Breast epithelium (tissue), 4 donors: ENCODE measurements around the gene TRPM8. TPM values are rescaled to one million over a fixed set of nuclear protein-coding genes. Genes with fewer than 3 reads are reported as not detected.

Experiments used
- DNase-seq, 2 donors: peaks; one replicate each; pipeline ENCODE4 v3.0.0-alpha.2; 2019; ENCODE audit warnings: low spot score in 2 of 2
- H3K27ac ChIP-seq, 2 donors: fragments of 200-600 bp; sonication (generic) in 1 of 2; one replicate each; pipeline ENCODE4 v1.5.1; 2016 to 2019; ENCODE audit warnings: mild to moderate bottlenecking in 1 of 2
- H3K27me3 ChIP-seq, 2 donors: fragments of 200-600 bp; sonication (generic) in 1 of 2; one replicate each; pipeline versions ENCODE4 v1.5.1 to v1.6.0; 2017 to 2019; ENCODE audit warnings: control low read depth in 1 of 2, mild to moderate bottlenecking in 1 of 2
- H3K36me3 ChIP-seq: fragments of 200-600 bp; one replicate; pipeline ENCODE4 v1.5.1; 2019
- H3K4me1 ChIP-seq, 2 donors: fragments of 200-600 bp; sonication (generic); one replicate each; pipeline ENCODE4 v1.5.1; 2016 to 2019; ENCODE audit warnings: control low read depth in 1 of 2
- H3K4me3 ChIP-seq, 3 donors: fragments of 200-600 bp; sonication (generic); 1 replicate in 2 of 3; 2 replicates in 1 of 3; pipeline ENCODE4 v1.5.1; 2016 to 2019; ENCODE audit warnings: mild to moderate bottlenecking in 3 of 3, moderate library complexity in 2 of 3
- H3K9me3 ChIP-seq, 2 donors: fragments of 200-600 bp; sonication (generic) in 1 of 2; one replicate each; pipeline ENCODE4 v1.5.1; 2016 to 2019; ENCODE audit warnings: control low read depth in 1 of 2
- CTCF ChIP-seq, 3 donors: fragments of 450-650 bp; IDR thresholded peaks; one replicate each; pipeline ENCODE4 v1.5.1; 2016 to 2017; ENCODE audit warnings: antibody characterized with exemption in 3 of 3, mild to moderate bottlenecking in 3 of 3, moderate library complexity in 3 of 3
- POLR2A ChIP-seq: fragments of 450-650 bp; IDR thresholded peaks from one replicate; pipeline ENCODE4 v1.6.1; 2016; ENCODE audit warnings: antibody characterized with exemption, mild to moderate bottlenecking, moderate library complexity
- POLR2AphosphoS5 ChIP-seq, 3 donors: sonication (generic); formaldehyde crosslinking; IDR thresholded peaks; one replicate each; pipeline ENCODE4 v1.6.1; 2017; ENCODE audit warnings: antibody characterized with exemption in 3 of 3
- intact Hi-C: fragments of 100-400 bp; cut with DNase I; formaldehyde crosslinking; loops from one replicate; pipeline ENCODE4 v1.15.1; 2023; ENCODE audit warnings: low total_unique reads
- total RNA-seq, 3 donors: library from RNA; depleted of rRNA; stranded (reverse); fragments of >200 nt; gene quantifications; one replicate each; pipeline ENCODE4 v1.1.0, GENCODE V29; 2016

The TRPM8 gene
- total RNA-seq, 3 donors from 2014 or later: not detected

GRCh38 chr2:233925402-233925801 is 8.2 kb downstream of the TRPM8 start:
- Histone ChIP-seq H3K27me3 (peaks cover 0 to 4% of the 10 kb centered on the region in 2 donors), H3K27ac (no peak overlapping the region), H3K36me3 (no peaks in the 10 kb centered on the region), H3K4me3 (no peak overlapping the region), H3K9me3 (no peaks in the 10 kb centered on the region), H3K4me1 (no peaks in the 10 kb centered on the region)
- no peak for TF ChIP-seq CTCF (IDR thresholded peaks at IDR 0.05)
- TF ChIP-seq POLR2A: no peak
- no peak for TF ChIP-seq POLR2AphosphoS5 (IDR thresholded peaks at IDR 0.05)
- intact Hi-C loops: no loop called here
- no peak for DNase-seq

GRCh38 chr2:233926806-233927205 is 9.6 kb downstream of the TRPM8 start:
- Histone ChIP-seq H3K27ac (no peak overlapping the region), H3K27me3 (peaks cover 0 to 4% of the 10 kb centered on the region in 2 donors), H3K4me3 (no peak overlapping the region), H3K4me1 (no peaks in the 10 kb centered on the region), H3K9me3 (no peaks in the 10 kb centered on the region), H3K36me3 (no peaks in the 10 kb centered on the region)
- no peak for TF ChIP-seq POLR2AphosphoS5 (IDR thresholded peaks at IDR 0.05)
- TF ChIP-seq CTCF (IDR thresholded peaks at IDR 0.05): no peak
- no peak for TF ChIP-seq POLR2A
- intact Hi-C loops: no loop called here
- peak in 1 of 2 donors; percentile 88 for DNase-seq

- Histone ChIP-seq H3K4me1 (no peaks in the 10 kb centered on the region), H3K9me3 (no peaks in the 10 kb centered on the region), H3K27ac (no peak overlapping the region), H3K4me3 (no peak overlapping the region), H3K27me3 (no peaks in the 10 kb centered on the region), H3K36me3 (no peaks in the 10 kb centered on the region)
- intact Hi-C loops: no loop called here
- TF ChIP-seq POLR2A (no peak), CTCF (IDR thresholded peaks at IDR 0.05) (no peak), POLR2AphosphoS5 (IDR thresholded peaks at IDR 0.05) (no peak)
- no peak for DNase-seq
These were observed 11.6 kb downstream of the TRPM8 start for GRCh38 chr2:233928594-233929351.

GRCh38 chr2:233929352-233930022 is 12.3 kb downstream of the TRPM8 start:
- TF ChIP-seq POLR2AphosphoS5 (IDR thresholded peaks at IDR 0.05) (no peak), CTCF (IDR thresholded peaks at IDR 0.05) (no peak), POLR2A (no peak)
- H3K27me3 ChIP-seq: no peaks in the 10 kb centered on the region
- H3K36me3 ChIP-seq: no peaks in the 10 kb centered on the region
- intact Hi-C loops: no loop called here
- no peaks in the 10 kb centered on the region for H3K4me1 ChIP-seq
- no peak overlapping the region for H3K4me3 ChIP-seq
- H3K27ac ChIP-seq: no peak overlapping the region
- no peak for DNase-seq
- H3K9me3 ChIP-seq: no peaks in the 10 kb centered on the region

GRCh38 chr2:233934524-233934923 is 17.4 kb downstream of the TRPM8 start:
- intact Hi-C loops: no loop called here
- no peak for DNase-seq
- TF ChIP-seq POLR2A: no peak
- no peak for TF ChIP-seq POLR2AphosphoS5 (IDR thresholded peaks at IDR 0.05)
- TF ChIP-seq CTCF (IDR thresholded peaks at IDR 0.05): no peak
- Histone ChIP-seq H3K9me3 (no peaks in the 10 kb centered on the region), H3K4me3 (no peak overlapping the region), H3K36me3 (no peaks in the 10 kb centered on the region), H3K4me1 (no peaks in the 10 kb centered on the region), H3K27ac (no peak overlapping the region), H3K27me3 (peaks cover 0 to 6% of the 10 kb centered on the region in 2 donors)
